HepG2 (cell line): Measurements from ENCODE around the gene UGT2A2.

Source experiments
- CEBPG ChIP-seq: IDR thresholded peaks from 2 replicates; pipeline ENCODE4 v1.6.1; 2016
- NFKB2 ChIP-seq: sonication (generic); formaldehyde crosslinking; IDR thresholded peaks from 2 replicates; pipeline ENCODE4 v1.4.0; 2020; ENCODE audit warnings: missing genetic modification reagents, borderline replicate concordance
- RAD51 ChIP-seq: fragments of 450-650 bp; IDR thresholded peaks from 2 replicates; pipeline ENCODE4 v1.6.1; 2016; ENCODE audit warnings: borderline replicate concordance
- SIN3A ChIP-seq: IDR thresholded peaks from 2 replicates; pipeline ENCODE4 v1.6.1; 2011; ENCODE audit warnings: low read depth, mild to moderate bottlenecking, control low read depth, low read length, borderline replicate concordance
- TEAD2 ChIP-seq: sonication (generic); formaldehyde crosslinking; IDR thresholded peaks from 2 replicates; pipeline ENCODE4 v1.9.0; 2021; ENCODE audit warnings: missing genetic modification reagents
- ZBTB1 ChIP-seq: sonication (generic); formaldehyde crosslinking; IDR thresholded peaks from 2 replicates; pipeline ENCODE4 v1.4.0; 2020; ENCODE audit warnings: missing genetic modification reagents, borderline replicate concordance
- ZNF556 ChIP-seq: sonication (generic); formaldehyde crosslinking; IDR thresholded peaks from 2 replicates; pipeline ENCODE4 v1.4.0; 2020; ENCODE audit warnings: mild to moderate bottlenecking, missing genetic modification reagents, borderline replicate concordance
- ZNF790 ChIP-seq: sonication (generic); formaldehyde crosslinking; IDR thresholded peaks from 2 replicates; pipeline ENCODE4 v1.8.0; 2022; ENCODE audit warnings: missing genetic modification reagents, mild to moderate bottlenecking, borderline replicate concordance
- TF ChIP-seq, protein P1 (sequence below): sonication (generic); formaldehyde crosslinking; IDR thresholded peaks from 2 replicates; pipeline ENCODE4 v1.9.0; 2021; ENCODE audit warnings: missing genetic modification reagents, mild to moderate bottlenecking, borderline replicate concordance
- TF ChIP-seq, protein P2 (sequence below): sonication (generic); formaldehyde crosslinking; IDR thresholded peaks from 2 replicates; pipeline ENCODE4 v1.4.0; 2020; ENCODE audit warnings: missing genetic modification reagents

GRCh38 chr4:69639542-69639941 lies at the start of gene UGT2A2:
- TF ChIP-seq ZNF790 (CRISPR knock-in tag) = no peak
- no peak for TF ChIP-seq ZNF556 (CRISPR knock-in tag)
- TF ChIP-seq ZBTB1 (CRISPR knock-in tag) = no peak
- no peak for TF ChIP-seq CEBPG (CRISPR knock-in tag)
- TF ChIP-seq SIN3A = no peak
- TF ChIP-seq NFKB2 (CRISPR knock-in tag) = no peak
- no peak for TF ChIP-seq RAD51
- TF ChIP-seq, protein P1, sequence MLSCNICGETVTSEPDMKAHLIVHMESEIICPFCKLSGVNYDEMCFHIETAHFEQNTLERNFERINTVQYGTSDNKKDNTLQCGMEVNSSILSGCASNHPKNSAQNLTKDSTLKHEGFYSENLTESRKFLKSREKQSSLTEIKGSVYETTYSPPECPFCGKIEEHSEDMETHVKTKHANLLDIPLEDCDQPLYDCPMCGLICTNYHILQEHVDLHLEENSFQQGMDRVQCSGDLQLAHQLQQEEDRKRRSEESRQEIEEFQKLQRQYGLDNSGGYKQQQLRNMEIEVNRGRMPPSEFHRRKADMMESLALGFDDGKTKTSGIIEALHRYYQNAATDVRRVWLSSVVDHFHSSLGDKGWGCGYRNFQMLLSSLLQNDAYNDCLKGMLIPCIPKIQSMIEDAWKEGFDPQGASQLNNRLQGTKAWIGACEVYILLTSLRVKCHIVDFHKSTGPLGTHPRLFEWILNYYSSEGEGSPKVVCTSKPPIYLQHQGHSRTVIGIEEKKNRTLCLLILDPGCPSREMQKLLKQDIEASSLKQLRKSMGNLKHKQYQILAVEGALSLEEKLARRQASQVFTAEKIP (CRISPR knock-in tag) = no peak
- no peak for TF ChIP-seq TEAD2 (CRISPR knock-in tag)
- TF ChIP-seq, protein P2, sequence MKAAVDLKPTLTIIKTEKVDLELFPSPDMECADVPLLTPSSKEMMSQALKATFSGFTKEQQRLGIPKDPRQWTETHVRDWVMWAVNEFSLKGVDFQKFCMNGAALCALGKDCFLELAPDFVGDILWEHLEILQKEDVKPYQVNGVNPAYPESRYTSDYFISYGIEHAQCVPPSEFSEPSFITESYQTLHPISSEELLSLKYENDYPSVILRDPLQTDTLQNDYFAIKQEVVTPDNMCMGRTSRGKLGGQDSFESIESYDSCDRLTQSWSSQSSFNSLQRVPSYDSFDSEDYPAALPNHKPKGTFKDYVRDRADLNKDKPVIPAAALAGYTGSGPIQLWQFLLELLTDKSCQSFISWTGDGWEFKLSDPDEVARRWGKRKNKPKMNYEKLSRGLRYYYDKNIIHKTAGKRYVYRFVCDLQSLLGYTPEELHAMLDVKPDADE (CRISPR knock-in tag) = no peak
